ENCODE results near the gene IRAK1. TPM values are rescaled to one million over a fixed set of nuclear protein-coding genes. Genes with fewer than 3 reads are reported as not detected.

Gene IRAK1
- polyA plus RNA-seq, 1 donor (not counting 4 experiments of a cell fraction or from before 2014, with no cell fraction given) = 41.5 TPM

GRCh38 chrX:154051201-154051810 is 31.6 kb upstream of the IRAK1 start:
- H3K9me3 ChIP-seq (ENCODE audit: control insufficient read depth, low read depth, low read length) = no peaks in the 10 kb centered on the region
- H3K79me2 ChIP-seq (ENCODE audit: control insufficient read depth, insufficient read depth, low read length) = peaks cover 11% of the 10 kb centered on the region
- H3K27me3 ChIP-seq (ENCODE audit: control insufficient read depth, extremely low read depth, insufficient read depth, low read length) = no peaks in the 10 kb centered on the region
- dilution Hi-C loops (cut with MboI; ENCODE audit: extremely low pct_ligation_motif_present, low sequenced_read_pairs) = no loop called here
- no peaks in the 10 kb centered on the region for H3K9me1 ChIP-seq (ENCODE audit: control insufficient read depth, extremely low read depth, insufficient read depth, low read length)
- H3K4me3 ChIP-seq (ENCODE audit: control insufficient read depth in 2 of 3, extremely low read depth in 1 of 3, insufficient read depth in 2 of 3, low read depth in 1 of 3, low read length in 3 of 3) = no peak overlapping the region
- H3K27ac ChIP-seq (ENCODE audit: control insufficient read depth, insufficient read depth, low read length) = no peak overlapping the region
- DNase-seq (ENCODE audit: low read depth, low spot score) = no peak
- TF ChIP-seq EZH2 (IDR thresholded peaks at IDR 0.05; ENCODE audit: low read length) (no peak), CTCF (optimal IDR thresholded peaks at IDR 0.05 in 1 of 3, IDR thresholded peaks at IDR 0.05 in 1 of 3, conservative IDR thresholded peaks at IDR 0.05 in 1 of 3; ENCODE audit: extremely low read depth in 1 of 3, insufficient read depth in 2 of 3, low read length in 3 of 3) (peak; percentile 66 to 70 (median 67))
- peak; percentile 17 for FAIRE-seq
- peaks cover 3% of the 10 kb centered on the region for H3K4me1 ChIP-seq (ENCODE audit: control insufficient read depth, extremely low read depth, insufficient read depth, low read length)
- H4K20me1 ChIP-seq (ENCODE audit: control insufficient read depth, extremely low read depth, insufficient read depth, low read length) = no peaks in the 10 kb centered on the region
- H3K4me2 ChIP-seq (ENCODE audit: control insufficient read depth, extremely low read depth, insufficient read depth, low read depth, low read length) = no peak overlapping the region
- H3K9ac ChIP-seq (ENCODE audit: control insufficient read depth, extremely low read depth, insufficient read depth, low read length) = no peak overlapping the region
- peaks cover 0 to 1% of the 10 kb centered on the region in 2 experiments for H3K36me3 ChIP-seq (ENCODE audit: control insufficient read depth in 2 of 2, extremely low read depth in 1 of 2, insufficient read depth in 2 of 2, low read length in 2 of 2)
- no peak overlapping the region for H2AFZ ChIP-seq (ENCODE audit: control insufficient read depth, low read length)

- H4K20me1 ChIP-seq (ENCODE audit: control insufficient read depth, extremely low read depth, insufficient read depth, low read length) = no peaks in the 10 kb centered on the region
- no peaks in the 10 kb centered on the region for H3K9me1 ChIP-seq (ENCODE audit: control insufficient read depth, extremely low read depth, insufficient read depth, low read length)
- H2AFZ ChIP-seq (ENCODE audit: control insufficient read depth, low read length) = no peak overlapping the region
- H3K4me1 ChIP-seq (ENCODE audit: control insufficient read depth, extremely low read depth, insufficient read depth, low read length) = peaks cover 3% of the 10 kb centered on the region
- no peak for TF ChIP-seq EZH2 (IDR thresholded peaks at IDR 0.05; ENCODE audit: low read length)
- no peak for TF ChIP-seq CTCF (optimal IDR thresholded peaks at IDR 0.05 in 1 of 3, IDR thresholded peaks at IDR 0.05 in 1 of 3, conservative IDR thresholded peaks at IDR 0.05 in 1 of 3; ENCODE audit: extremely low read depth in 1 of 3, insufficient read depth in 2 of 3, low read length in 3 of 3)
- H3K27me3 ChIP-seq (ENCODE audit: control insufficient read depth, extremely low read depth, insufficient read depth, low read length) = no peaks in the 10 kb centered on the region
- no peak for FAIRE-seq
- no peak overlapping the region for H3K4me2 ChIP-seq (ENCODE audit: control insufficient read depth, extremely low read depth, insufficient read depth, low read depth, low read length)
- peaks cover 0 to 1% of the 10 kb centered on the region in 2 experiments for H3K36me3 ChIP-seq (ENCODE audit: control insufficient read depth in 2 of 2, extremely low read depth in 1 of 2, insufficient read depth in 2 of 2, low read length in 2 of 2)
- no peak overlapping the region for H3K27ac ChIP-seq (ENCODE audit: control insufficient read depth, insufficient read depth, low read length)
- H3K9me3 ChIP-seq (ENCODE audit: control insufficient read depth, low read depth, low read length) = no peaks in the 10 kb centered on the region
- no peak for DNase-seq (ENCODE audit: low read depth, low spot score)
- no peak overlapping the region for H3K4me3 ChIP-seq (ENCODE audit: control insufficient read depth in 2 of 3, extremely low read depth in 1 of 3, insufficient read depth in 2 of 3, low read depth in 1 of 3, low read length in 3 of 3)
- peaks cover 11% of the 10 kb centered on the region for H3K79me2 ChIP-seq (ENCODE audit: control insufficient read depth, insufficient read depth, low read length)
- no peak overlapping the region for H3K9ac ChIP-seq (ENCODE audit: control insufficient read depth, extremely low read depth, insufficient read depth, low read length)
- dilution Hi-C loops (cut with MboI; ENCODE audit: extremely low pct_ligation_motif_present, low sequenced_read_pairs) = no loop called here
Measured at GRCh38 chrX:154050113-154050495, 30.4 kb upstream of the IRAK1 start.

All from keratinocyte (primary cell).